Bronchial epithelial cell (primary cell): ENCODE results near the gene DENND1A. TPM values are rescaled to one million over a fixed set of nuclear protein-coding genes. Genes with fewer than 3 reads are reported as not detected.

Experiments
- DNase-seq: peaks from one replicate; pipeline ENCODE4 v3.0.0-alpha.2; 2010; ENCODE audit warnings: low read depth
- FAIRE-seq: peaks from 2 replicates; lab custom pipeline; 2011; peaks lifted over from hg19 to GRCh38; lab: Jason Lieb, UNC
- H3K27me3 ChIP-seq: 2 replicates; pipeline ENCODE4 v1.5.1; 2011; ENCODE audit warnings: low read length; ENCODE audit not compliant: control insufficient read depth, insufficient read depth
- H3K36me3 ChIP-seq: 2 replicates; pipeline ENCODE4 v1.5.1; 2011; ENCODE audit warnings: low read length; ENCODE audit not compliant: control insufficient read depth, insufficient read depth
- H3K4me3 ChIP-seq: 2 replicates; pipeline ENCODE4 v1.5.1; 2011; ENCODE audit warnings: mild to moderate bottlenecking, low read depth, low read length, control low read depth
- CTCF ChIP-seq: IDR thresholded peaks from 2 replicates; pipeline ENCODE4 v1.5.1; 2011; ENCODE audit warnings: mild to moderate bottlenecking, moderate library complexity, low read length, control low read depth, inconsistent platforms; ENCODE audit not compliant: insufficient read depth, severe bottlenecking
- total RNA-seq: library from RNA; depleted of rRNA; stranded (reverse); fragments of >200 nt; gene quantifications from 2 replicates; pipeline ENCODE4 v1.2.1, GENCODE V29; 2014

DENND1A gene
- total RNA-seq, 1 donor from 2014 or later: 6.1 TPM

GRCh38 chr9:123358181-123358905 lies 571.6 kb downstream of the DENND1A start:
- FAIRE-seq: no peak
- DNase-seq: no peak
- H3K27me3 ChIP-seq: peaks cover 2% of the 10 kb centered on the region
- no peak overlapping the region for H3K4me3 ChIP-seq
- TF ChIP-seq CTCF: no peak
- H3K36me3 ChIP-seq: no peaks in the 10 kb centered on the region

DNA sequence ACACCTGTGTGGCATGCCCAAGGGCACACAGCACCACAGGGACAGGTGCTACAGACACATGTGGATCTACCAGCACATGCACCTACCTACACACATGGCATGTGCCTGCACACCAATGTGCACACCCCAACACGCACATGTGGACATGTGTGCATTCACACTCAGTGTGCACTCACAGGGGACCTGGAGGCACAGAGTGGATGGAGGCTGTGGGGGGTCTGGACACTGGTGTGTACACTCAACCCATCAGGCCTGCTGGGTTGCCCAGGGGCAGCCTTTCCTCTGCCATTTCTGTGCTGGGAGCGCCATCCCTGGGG lies 572.2 kb downstream of the DENND1A start:
- no peak for TF ChIP-seq CTCF
- DNase-seq (no peak), FAIRE-seq (no peak)
- Histone ChIP-seq H3K27me3 (peaks cover 2% of the 10 kb centered on the region), H3K36me3 (no peaks in the 10 kb centered on the region), H3K4me3 (no peak overlapping the region)

- TF ChIP-seq CTCF: no peak
- DNase-seq (no peak), FAIRE-seq (no peak)
- Histone ChIP-seq H3K36me3 (no peaks in the 10 kb centered on the region), H3K27me3 (peaks cover 2% of the 10 kb centered on the region), H3K4me3 (no peak overlapping the region)
Observed at GRCh38 chr9:123356851-123357742, 572.8 kb downstream of the DENND1A start.

DNA sequence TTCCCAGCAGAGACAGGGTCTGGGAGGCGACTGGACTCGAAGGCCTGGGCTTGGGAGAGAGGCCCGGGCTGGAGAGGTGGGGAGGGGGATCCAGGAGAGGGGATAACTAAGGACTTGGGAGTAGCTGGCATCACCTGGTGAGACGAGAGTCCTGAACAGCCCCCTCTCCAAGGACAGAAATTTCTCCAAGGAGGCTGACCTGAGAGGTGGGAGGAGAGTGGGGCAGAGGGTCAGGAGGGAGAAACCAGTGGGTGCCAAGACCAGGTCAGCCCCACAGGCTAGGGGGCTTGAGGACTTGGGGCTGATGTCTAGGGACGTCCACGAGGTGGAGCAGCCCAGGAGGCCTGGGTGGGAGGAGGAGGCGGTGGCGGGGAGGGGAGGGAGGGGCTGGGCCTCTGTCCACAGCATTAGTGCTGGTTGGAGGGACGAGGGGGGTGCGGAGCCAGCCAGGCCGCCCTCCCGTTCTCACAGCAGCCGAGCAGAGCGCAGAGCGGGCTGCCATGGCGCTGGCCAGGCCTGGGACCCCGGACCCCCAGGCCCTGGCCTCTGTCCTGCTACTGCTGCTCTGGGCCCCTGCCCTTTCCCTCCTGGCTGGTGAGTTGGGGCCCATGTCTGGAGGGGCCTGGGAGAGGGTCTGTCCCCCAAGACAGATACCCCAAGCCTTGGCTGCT lies 574.0 kb downstream of the DENND1A start, which contains the start of gene CRB2:
TSS of gene CRB2 (plus strand) at position 437 of the 671 bp plus-strand sequence. CDS start at position 501, 64 bp downstream.
- DNase-seq (no peak), FAIRE-seq (no peak)
- H3K36me3 ChIP-seq: no peaks in the 10 kb centered on the region
- no peak for TF ChIP-seq CTCF
- H3K27me3 ChIP-seq: peaks cover 2% of the 10 kb centered on the region
- no peak within 1 kb of the TSS for H3K4me3 ChIP-seq

DNA sequence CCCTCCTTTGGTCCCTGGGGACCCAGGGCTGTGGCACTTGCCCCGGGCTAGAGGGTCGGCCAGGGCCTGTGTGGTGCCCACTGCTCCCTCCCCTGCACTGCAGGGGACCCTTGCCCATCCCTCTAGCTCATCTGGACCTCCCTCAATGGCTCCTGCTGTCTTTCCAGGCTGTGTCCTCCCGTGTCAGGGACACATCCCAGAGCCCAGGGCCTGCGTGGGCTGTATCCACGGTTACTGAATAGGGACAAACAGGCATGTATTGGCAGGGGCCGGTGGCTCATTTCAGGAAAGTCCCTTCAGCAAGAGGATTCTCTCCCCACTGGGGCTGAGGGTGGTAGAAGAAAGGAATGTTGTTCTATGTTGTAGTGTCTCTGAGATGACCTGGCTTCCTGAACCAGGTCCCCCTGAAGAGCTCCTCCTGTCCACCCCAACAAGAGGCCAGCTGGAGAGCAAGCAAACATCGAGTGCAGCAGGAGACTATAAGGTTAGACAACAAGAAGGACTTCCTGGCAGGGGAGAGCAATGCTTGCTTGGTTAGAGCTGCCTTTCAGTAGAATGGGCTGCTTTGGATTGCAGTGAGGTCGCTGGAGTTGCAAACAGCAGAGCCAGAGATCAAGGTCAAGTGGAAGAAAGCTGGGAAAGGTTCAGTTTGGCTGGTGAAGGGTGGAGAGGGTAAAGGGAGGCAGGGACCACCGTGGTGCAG lies 575.0 kb downstream of the DENND1A start:
- Histone ChIP-seq H3K36me3 (no peaks in the 10 kb centered on the region), H3K4me3 (no peak overlapping the region), H3K27me3 (peaks cover 2% of the 10 kb centered on the region)
- TF ChIP-seq CTCF: no peak
- FAIRE-seq: no peak
- DNase-seq: no peak
